ENCODE results near the gene SLC12A1.

DNA sequence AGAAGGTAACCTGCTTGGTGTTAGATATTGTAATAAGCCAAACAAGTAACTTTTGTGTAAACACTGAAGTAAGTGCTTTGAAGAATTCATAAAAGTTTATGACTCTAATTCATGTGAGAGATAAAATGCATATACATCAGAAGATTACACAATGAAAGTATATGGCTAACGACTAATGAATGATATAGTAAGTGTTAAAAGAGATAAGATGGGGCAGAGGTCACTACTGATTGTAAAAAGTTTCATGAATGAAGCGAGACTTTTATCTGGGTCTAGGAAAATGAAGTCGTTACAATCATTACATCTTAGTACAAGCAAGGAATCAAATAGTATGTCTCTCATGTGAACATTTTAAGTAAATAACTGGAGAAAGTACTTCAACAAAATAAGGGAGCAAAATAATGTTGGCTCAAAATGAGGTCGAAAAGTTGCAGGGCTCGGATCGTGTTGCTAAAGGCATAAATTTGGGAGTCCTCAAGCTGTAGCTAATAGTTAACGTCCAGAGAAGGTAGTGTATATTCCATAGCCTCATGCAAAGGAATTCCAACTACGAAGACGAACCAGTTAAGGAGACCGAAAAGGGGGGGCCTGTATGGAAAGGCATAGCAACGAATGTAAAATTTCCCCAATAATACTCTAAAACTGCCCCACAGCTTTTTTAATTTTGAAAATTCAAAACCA lies 124.1 kb downstream of the SLC12A1 start:
- TF ChIP-seq, protein P1, sequence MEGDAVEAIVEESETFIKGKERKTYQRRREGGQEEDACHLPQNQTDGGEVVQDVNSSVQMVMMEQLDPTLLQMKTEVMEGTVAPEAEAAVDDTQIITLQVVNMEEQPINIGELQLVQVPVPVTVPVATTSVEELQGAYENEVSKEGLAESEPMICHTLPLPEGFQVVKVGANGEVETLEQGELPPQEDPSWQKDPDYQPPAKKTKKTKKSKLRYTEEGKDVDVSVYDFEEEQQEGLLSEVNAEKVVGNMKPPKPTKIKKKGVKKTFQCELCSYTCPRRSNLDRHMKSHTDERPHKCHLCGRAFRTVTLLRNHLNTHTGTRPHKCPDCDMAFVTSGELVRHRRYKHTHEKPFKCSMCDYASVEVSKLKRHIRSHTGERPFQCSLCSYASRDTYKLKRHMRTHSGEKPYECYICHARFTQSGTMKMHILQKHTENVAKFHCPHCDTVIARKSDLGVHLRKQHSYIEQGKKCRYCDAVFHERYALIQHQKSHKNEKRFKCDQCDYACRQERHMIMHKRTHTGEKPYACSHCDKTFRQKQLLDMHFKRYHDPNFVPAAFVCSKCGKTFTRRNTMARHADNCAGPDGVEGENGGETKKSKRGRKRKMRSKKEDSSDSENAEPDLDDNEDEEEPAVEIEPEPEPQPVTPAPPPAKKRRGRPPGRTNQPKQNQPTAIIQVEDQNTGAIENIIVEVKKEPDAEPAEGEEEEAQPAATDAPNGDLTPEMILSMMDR (IDR thresholded peaks at IDR 0.05 in 4 of 5, conservative IDR thresholded peaks at IDR 0.05 in 1 of 5), result no peak
- no peak for TF ChIP-seq POLR2A (IDR thresholded peaks at IDR 0.05)
